Neuronal stem cell (in vitro differentiated cells): ENCODE data around the gene TCP11L1.

Experiments
- DNase-seq: peaks from one replicate; pipeline ENCODE4 v3.0.0-alpha.2; 2013; ENCODE audit warnings: low spot score
- H2AFZ ChIP-seq: one replicate; pipeline ENCODE4 v1.6.1; 2013; ENCODE audit warnings: mild to moderate bottlenecking, low read length, inconsistent platforms
- H2AK5ac ChIP-seq: 2 replicates; pipeline ENCODE4 v1.6.1; 2013; ENCODE audit warnings: low read depth, mild to moderate bottlenecking, inconsistent platforms, low read length, moderate library complexity, mixed read lengths
- H2BK120ac ChIP-seq: 2 replicates; pipeline ENCODE4 v1.6.1; 2013; ENCODE audit warnings: low read depth, mild to moderate bottlenecking, inconsistent platforms, low read length, moderate library complexity, mixed read lengths
- H2BK12ac ChIP-seq: one replicate; pipeline ENCODE4 v1.6.1; 2013; ENCODE audit warnings: low read length, inconsistent platforms
- H2BK15ac ChIP-seq: 2 replicates; pipeline ENCODE4 v1.6.1; 2013; ENCODE audit warnings: mild to moderate bottlenecking, low read length, inconsistent platforms, mixed read lengths
- H2BK5ac ChIP-seq: one replicate; pipeline ENCODE4 v1.6.1; 2013; ENCODE audit warnings: inconsistent platforms, mild to moderate bottlenecking, low read length, moderate library complexity
- H3K14ac ChIP-seq: one replicate; pipeline ENCODE4 v1.6.1; 2013; ENCODE audit warnings: low read length, inconsistent platforms
- H3K18ac ChIP-seq: 2 replicates; pipeline ENCODE4 v1.6.1; 2013; ENCODE audit warnings: low read length, inconsistent platforms
- H3K23ac ChIP-seq: 2 replicates; pipeline ENCODE4 v1.6.1; 2013; ENCODE audit warnings: low read depth, mild to moderate bottlenecking, mixed read lengths, low read length, inconsistent platforms; ENCODE audit not compliant: poor library complexity
- H3K27ac ChIP-seq: replicated peaks from 3 replicates; pipeline ENCODE4 v1.5.1; 2013; ENCODE audit warnings: low read length, inconsistent platforms
- H3K27me3 ChIP-seq, 3 experiments: 2 replicates each; pipeline ENCODE4 v1.6.1; 2013; ENCODE audit warnings: low read length in 3 of 3, mild to moderate bottlenecking in 2 of 3, inconsistent platforms in 1 of 3, low read depth in 1 of 3, mixed read lengths in 1 of 3, moderate library complexity in 1 of 3; ENCODE audit not compliant: control insufficient read depth in 3 of 3, insufficient read depth in 3 of 3
- H3K36me3 ChIP-seq, 2 donors: replicated peaks in 1 of 2; 2 replicates each; pipeline ENCODE4 v1.6.1; 2013; ENCODE audit warnings: low read length in 2 of 2; ENCODE audit not compliant: control insufficient read depth in 2 of 2, insufficient read depth in 2 of 2
- H3K4ac ChIP-seq: 2 replicates; pipeline ENCODE4 v1.6.1; 2013; ENCODE audit warnings: inconsistent platforms, mild to moderate bottlenecking, low read length, moderate library complexity
- H3K4me1 ChIP-seq, 2 donors: 1 replicate in 1 of 2; 2 replicates in 1 of 2; pipeline ENCODE4 v1.6.1; 2013; ENCODE audit warnings: low read length in 2 of 2, low read depth in 1 of 2; ENCODE audit not compliant: control insufficient read depth in 2 of 2, insufficient read depth in 1 of 2
- H3K4me2 ChIP-seq: one replicate; pipeline ENCODE4 v1.6.1; 2013; ENCODE audit warnings: mild to moderate bottlenecking, low read length, inconsistent platforms; ENCODE audit not compliant: insufficient read depth, poor library complexity, severe bottlenecking
- H3K4me3 ChIP-seq, 2 donors: 2 replicates each; pipeline ENCODE4 v1.5.1; 2013; ENCODE audit warnings: low read length in 2 of 2, mild to moderate bottlenecking in 2 of 2, inconsistent platforms in 1 of 2, moderate library complexity in 1 of 2
- H3K79me1 ChIP-seq: one replicate; pipeline ENCODE4 v1.6.1; 2013; ENCODE audit warnings: low read depth, mild to moderate bottlenecking, inconsistent platforms, low read length, moderate library complexity
- H3K9ac ChIP-seq: one replicate; pipeline ENCODE4 v1.6.1; 2013; ENCODE audit warnings: mild to moderate bottlenecking, low read depth, low read length, inconsistent platforms; ENCODE audit not compliant: poor library complexity
- H3K9me3 ChIP-seq, 2 donors: replicated peaks in 1 of 2; 2 replicates each; pipeline versions ENCODE3 to v1.6.1; 2013; ENCODE audit warnings: low read length in 2 of 2, mild to moderate bottlenecking in 2 of 2, inconsistent platforms in 1 of 2, low read depth in 1 of 2, mixed read lengths in 1 of 2, moderate library complexity in 1 of 2; ENCODE audit not compliant: control insufficient read depth in 2 of 2, insufficient read depth in 1 of 2
- H4K8ac ChIP-seq: one replicate; pipeline ENCODE4 v1.6.1; 2013; ENCODE audit warnings: low read depth, mild to moderate bottlenecking, inconsistent platforms, low read length, moderate library complexity
- H4K91ac ChIP-seq: one replicate; pipeline ENCODE4 v1.6.1; 2013; ENCODE audit warnings: low read length, low read depth, mild to moderate bottlenecking, inconsistent platforms; ENCODE audit not compliant: poor library complexity
- WGBS, 2 donors: extraction: QIAGEN DNeasy Blood & Tissue Kit; methylation state at CpG; one replicate each; pipeline ENCODE4 v1.1.7; 2013; ENCODE audit warnings: missing lambda C conversion rate in 2 of 2, mixed read lengths in 1 of 2; ENCODE audit not compliant: insufficient read length in 2 of 2, insufficient replicate concordance in 1 of 2; ENCODE audit errors: extremely low coverage in 2 of 2; 5-methylcytosine and 5-hydroxymethylcytosine counted together

The TCP11L1 gene

GRCh38 chr11:33083918-33084317 is 44.5 kb downstream of the TCP11L1 start:
- Histone ChIP-seq H3K18ac (no peak overlapping the region), H4K8ac (no peak overlapping the region), H3K14ac (no peak overlapping the region), H3K4me2 (no peak overlapping the region), H4K91ac (no peak overlapping the region), H3K36me3 (peaks cover 14 to 98% of the 10 kb centered on the region in 2 donors), H3K4me1 (no peaks in the 10 kb centered on the region), H3K9me3 (no peaks in the 10 kb centered on the region), H2AFZ (no peak overlapping the region), H2BK12ac (no peak overlapping the region), H2BK120ac (no peak overlapping the region), H3K27ac (no peak overlapping the region), H3K9ac (no peak overlapping the region), H3K23ac (no peak overlapping the region), H2AK5ac (no peak overlapping the region), H3K4ac (no peak overlapping the region), H3K27me3 (no peaks in the 10 kb centered on the region), H3K4me3 (no peak overlapping the region), H3K79me1 (no peaks in the 10 kb centered on the region), H2BK15ac (no peak overlapping the region), H2BK5ac (no peak overlapping the region)
- no CpG with 5 or more reads among the region's 1 CpG for WGBS, 2 donors
- DNase-seq: no peak

GRCh38 chr11:33086017-33086416 is 46.6 kb downstream of the TCP11L1 start:
- Histone ChIP-seq H3K18ac (no peak overlapping the region), H3K9ac (no peak overlapping the region), H2BK15ac (no peak overlapping the region), H3K4me2 (no peak overlapping the region), H2AFZ (no peak overlapping the region), H4K91ac (no peak overlapping the region), H3K27ac (no peak overlapping the region), H3K14ac (no peak overlapping the region), H2BK12ac (no peak overlapping the region), H3K4me3 (no peak overlapping the region), H2AK5ac (no peak overlapping the region), H3K36me3 (peaks cover 14 to 98% of the 10 kb centered on the region in 2 donors), H3K4me1 (no peaks in the 10 kb centered on the region), H3K4ac (no peak overlapping the region), H3K27me3 (no peaks in the 10 kb centered on the region), H4K8ac (no peak overlapping the region), H3K79me1 (no peaks in the 10 kb centered on the region), H2BK5ac (no peak overlapping the region), H3K9me3 (no peaks in the 10 kb centered on the region), H2BK120ac (no peak overlapping the region), H3K23ac (no peak overlapping the region)
- WGBS, 2 donors: no CpG with 5 or more reads among the region's 1 CpG
- no peak for DNase-seq

- Histone ChIP-seq H3K4me3 (no peak overlapping the region), H3K4me2 (no peak overlapping the region), H3K79me1 (no peaks in the 10 kb centered on the region), H3K18ac (no peak overlapping the region), H2BK120ac (no peak overlapping the region), H3K23ac (no peak overlapping the region), H3K9ac (no peak overlapping the region), H3K4me1 (no peaks in the 10 kb centered on the region), H3K9me3 (no peaks in the 10 kb centered on the region), H3K36me3 (peaks cover 11 to 97% of the 10 kb centered on the region in 2 donors), H3K27me3 (no peaks in the 10 kb centered on the region), H4K91ac (no peak overlapping the region), H3K4ac (no peak overlapping the region), H2BK12ac (no peak overlapping the region), H2AK5ac (no peak overlapping the region), H4K8ac (no peak overlapping the region), H2AFZ (no peak overlapping the region), H2BK15ac (no peak overlapping the region), H3K27ac (no peak overlapping the region), H3K14ac (no peak overlapping the region), H2BK5ac (no peak overlapping the region)
- no peak for DNase-seq
Observed at GRCh38 chr11:33089776-33090175, 50.4 kb downstream of the TCP11L1 start.

GRCh38 chr11:33094157-33094556 is 54.8 kb downstream of the TCP11L1 start:
- Histone ChIP-seq H3K9ac (no peak overlapping the region), H3K27ac (no peak overlapping the region), H3K4me3 (no peak overlapping the region), H3K14ac (no peak overlapping the region), H4K8ac (no peak overlapping the region), H2BK120ac (no peak overlapping the region), H2AFZ (no peak overlapping the region), H2BK12ac (no peak overlapping the region), H2BK15ac (no peak overlapping the region), H3K36me3 (peaks cover 5 to 96% of the 10 kb centered on the region in 2 donors), H2AK5ac (no peak overlapping the region), H3K4ac (no peak overlapping the region), H3K79me1 (no peaks in the 10 kb centered on the region), H3K4me2 (no peak overlapping the region), H2BK5ac (no peak overlapping the region), H4K91ac (no peak overlapping the region), H3K9me3 (no peaks in the 10 kb centered on the region), H3K23ac (no peak overlapping the region), H3K4me1 (no peaks in the 10 kb centered on the region), H3K18ac (no peak overlapping the region), H3K27me3 (no peaks in the 10 kb centered on the region)
- DNase-seq: no peak
- WGBS, 2 donors: no CpG with 5 or more reads among the region's 1 CpG
